ENCODE results near the gene HSPA5. TPM values are rescaled to one million over a fixed set of nuclear protein-coding genes. Genes with fewer than 3 reads are reported as not detected.

The HSPA5 gene
- total and polyA plus RNA-seq, 4 donors: 108 to 342 (median 237) TPM

DNA sequence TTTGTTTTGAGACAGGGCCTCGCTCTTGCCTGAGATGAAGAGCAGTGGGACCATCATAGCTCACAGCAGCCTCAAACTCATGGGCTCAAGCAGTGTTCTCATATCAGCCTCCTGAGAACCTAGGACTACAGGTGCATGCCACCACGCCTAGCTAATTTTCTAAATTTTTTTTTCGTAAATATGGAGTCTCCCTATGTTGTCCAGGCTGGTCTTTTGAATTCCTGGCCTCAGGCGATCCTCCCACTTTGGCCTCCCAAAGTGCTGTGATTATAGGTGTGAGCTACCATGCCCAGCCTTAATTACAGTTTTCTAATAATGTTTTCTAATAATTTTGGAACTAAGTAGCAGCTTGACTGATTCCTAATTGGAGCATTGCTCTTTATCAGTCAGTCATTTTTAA is 35.6 kb upstream of the HSPA5 start:
- DNase-seq (ENCODE audit: low spot score): no peak
- 98% methylated on average over 4 of the region's 4 CpGs for WGBS
- Histone ChIP-seq H3K9me3 (ENCODE audit: control insufficient read depth in 4 of 4, low read length in 3 of 4) (no peaks in the 10 kb centered on the region), H3K27ac (ENCODE audit: low read depth in 1 of 2, low read length in 2 of 2) (no peak overlapping the region), H3K36me3 (ENCODE audit: control insufficient read depth in 4 of 4, insufficient read depth in 3 of 4, low read depth in 1 of 4, low read length in 3 of 4) (no peaks in the 10 kb centered on the region), H3K9ac (ENCODE audit: low read depth in 1 of 2, low read length in 2 of 2) (no peak overlapping the region), H3K27me3 (ENCODE audit: control insufficient read depth in 4 of 4, insufficient read depth in 4 of 4, low read length in 3 of 4) (no peaks in the 10 kb centered on the region), H3K4me3 (ENCODE audit: low read depth in 1 of 3, low read length in 3 of 3) (no peak overlapping the region), H3K4me1 (ENCODE audit: control insufficient read depth in 4 of 4, insufficient read depth in 4 of 4, low read length in 3 of 4) (peaks cover 1 to 18% (median 9%) of the 10 kb centered on the region in 4 donors)
- TF ChIP-seq GABPA (IDR thresholded peaks at IDR 0.05 in 1 of 2, conservative IDR thresholded peaks at IDR 0.05 in 1 of 2): no peak
- TF ChIP-seq, protein P1, sequence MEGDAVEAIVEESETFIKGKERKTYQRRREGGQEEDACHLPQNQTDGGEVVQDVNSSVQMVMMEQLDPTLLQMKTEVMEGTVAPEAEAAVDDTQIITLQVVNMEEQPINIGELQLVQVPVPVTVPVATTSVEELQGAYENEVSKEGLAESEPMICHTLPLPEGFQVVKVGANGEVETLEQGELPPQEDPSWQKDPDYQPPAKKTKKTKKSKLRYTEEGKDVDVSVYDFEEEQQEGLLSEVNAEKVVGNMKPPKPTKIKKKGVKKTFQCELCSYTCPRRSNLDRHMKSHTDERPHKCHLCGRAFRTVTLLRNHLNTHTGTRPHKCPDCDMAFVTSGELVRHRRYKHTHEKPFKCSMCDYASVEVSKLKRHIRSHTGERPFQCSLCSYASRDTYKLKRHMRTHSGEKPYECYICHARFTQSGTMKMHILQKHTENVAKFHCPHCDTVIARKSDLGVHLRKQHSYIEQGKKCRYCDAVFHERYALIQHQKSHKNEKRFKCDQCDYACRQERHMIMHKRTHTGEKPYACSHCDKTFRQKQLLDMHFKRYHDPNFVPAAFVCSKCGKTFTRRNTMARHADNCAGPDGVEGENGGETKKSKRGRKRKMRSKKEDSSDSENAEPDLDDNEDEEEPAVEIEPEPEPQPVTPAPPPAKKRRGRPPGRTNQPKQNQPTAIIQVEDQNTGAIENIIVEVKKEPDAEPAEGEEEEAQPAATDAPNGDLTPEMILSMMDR (IDR thresholded peaks at IDR 0.05; ENCODE audit: low read depth, low read length, missing input control): no peak
- TF ChIP-seq EGR1 (IDR thresholded peaks at IDR 0.05; ENCODE audit: low read depth in 2 of 2): no peak
- TF ChIP-seq RXRA (IDR thresholded peaks at IDR 0.05): no peak
- TF ChIP-seq, protein P2, sequence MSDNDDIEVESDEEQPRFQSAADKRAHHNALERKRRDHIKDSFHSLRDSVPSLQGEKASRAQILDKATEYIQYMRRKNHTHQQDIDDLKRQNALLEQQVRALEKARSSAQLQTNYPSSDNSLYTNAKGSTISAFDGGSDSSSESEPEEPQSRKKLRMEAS (IDR thresholded peaks at IDR 0.05): no peak
- TF ChIP-seq SP1 (IDR thresholded peaks at IDR 0.05): no peak
- TF ChIP-seq RAD21 (IDR thresholded peaks at IDR 0.05): no peak
- TF ChIP-seq HNF4G (IDR thresholded peaks at IDR 0.05): no peak
- TF ChIP-seq JUND (IDR thresholded peaks at IDR 0.05): no peak
- TF ChIP-seq, protein P3, sequence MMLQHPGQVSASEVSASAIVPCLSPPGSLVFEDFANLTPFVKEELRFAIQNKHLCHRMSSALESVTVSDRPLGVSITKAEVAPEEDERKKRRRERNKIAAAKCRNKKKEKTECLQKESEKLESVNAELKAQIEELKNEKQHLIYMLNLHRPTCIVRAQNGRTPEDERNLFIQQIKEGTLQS (IDR thresholded peaks at IDR 0.05): no peak
- no peak for TF ChIP-seq TAF1 (conservative IDR thresholded peaks at IDR 0.05)
- TF ChIP-seq FOXA2 (IDR thresholded peaks at IDR 0.05): no peak
- no peak for TF ChIP-seq YY1 (IDR thresholded peaks at IDR 0.05)

DNA sequence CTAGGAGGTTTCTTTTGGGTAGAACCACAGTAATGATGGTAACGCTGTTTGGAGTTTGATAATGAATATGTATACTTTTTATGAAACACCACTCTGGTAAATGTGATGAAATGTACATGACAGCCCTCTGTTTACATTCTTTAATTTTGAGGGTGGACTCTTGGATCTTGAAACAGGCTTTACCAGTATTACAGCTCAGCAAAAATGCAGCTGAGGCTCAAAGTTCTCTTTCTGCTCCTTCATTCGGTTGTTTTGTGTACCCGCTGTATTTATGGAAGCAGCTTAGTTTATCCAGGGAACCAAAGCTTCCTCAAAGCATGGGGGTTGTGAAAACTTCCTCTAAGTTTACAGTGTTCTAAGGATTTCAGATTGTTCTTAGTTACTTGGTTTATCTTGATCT is 31.6 kb upstream of the HSPA5 start:
- peak overlapping the region; percentile 3 to 23 for H3K27ac ChIP-seq (ENCODE audit: low read depth in 1 of 2, low read length in 2 of 2)

More for the DNA sequence above, 31.6 kb upstream of the HSPA5 start:
- no peak for DNase-seq (ENCODE audit: low spot score)
- H3K4me1 ChIP-seq (ENCODE audit: control insufficient read depth in 4 of 4, insufficient read depth in 4 of 4, low read length in 3 of 4): peaks cover 1 to 18% (median 9%) of the 10 kb centered on the region in 4 donors
- TF ChIP-seq, protein P4, sequence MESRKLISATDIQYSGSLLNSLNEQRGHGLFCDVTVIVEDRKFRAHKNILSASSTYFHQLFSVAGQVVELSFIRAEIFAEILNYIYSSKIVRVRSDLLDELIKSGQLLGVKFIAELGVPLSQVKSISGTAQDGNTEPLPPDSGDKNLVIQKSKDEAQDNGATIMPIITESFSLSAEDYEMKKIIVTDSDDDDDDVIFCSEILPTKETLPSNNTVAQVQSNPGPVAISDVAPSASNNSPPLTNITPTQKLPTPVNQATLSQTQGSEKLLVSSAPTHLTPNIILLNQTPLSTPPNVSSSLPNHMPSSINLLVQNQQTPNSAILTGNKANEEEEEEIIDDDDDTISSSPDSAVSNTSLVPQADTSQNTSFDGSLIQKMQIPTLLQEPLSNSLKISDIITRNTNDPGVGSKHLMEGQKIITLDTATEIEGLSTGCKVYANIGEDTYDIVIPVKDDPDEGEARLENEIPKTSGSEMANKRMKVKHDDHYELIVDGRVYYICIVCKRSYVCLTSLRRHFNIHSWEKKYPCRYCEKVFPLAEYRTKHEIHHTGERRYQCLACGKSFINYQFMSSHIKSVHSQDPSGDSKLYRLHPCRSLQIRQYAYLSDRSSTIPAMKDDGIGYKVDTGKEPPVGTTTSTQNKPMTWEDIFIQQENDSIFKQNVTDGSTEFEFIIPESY (IDR thresholded peaks at IDR 0.05): no peak
- no peak for TF ChIP-seq EGR1 (IDR thresholded peaks at IDR 0.05; ENCODE audit: low read depth in 2 of 2)
- TF ChIP-seq, protein P5, sequence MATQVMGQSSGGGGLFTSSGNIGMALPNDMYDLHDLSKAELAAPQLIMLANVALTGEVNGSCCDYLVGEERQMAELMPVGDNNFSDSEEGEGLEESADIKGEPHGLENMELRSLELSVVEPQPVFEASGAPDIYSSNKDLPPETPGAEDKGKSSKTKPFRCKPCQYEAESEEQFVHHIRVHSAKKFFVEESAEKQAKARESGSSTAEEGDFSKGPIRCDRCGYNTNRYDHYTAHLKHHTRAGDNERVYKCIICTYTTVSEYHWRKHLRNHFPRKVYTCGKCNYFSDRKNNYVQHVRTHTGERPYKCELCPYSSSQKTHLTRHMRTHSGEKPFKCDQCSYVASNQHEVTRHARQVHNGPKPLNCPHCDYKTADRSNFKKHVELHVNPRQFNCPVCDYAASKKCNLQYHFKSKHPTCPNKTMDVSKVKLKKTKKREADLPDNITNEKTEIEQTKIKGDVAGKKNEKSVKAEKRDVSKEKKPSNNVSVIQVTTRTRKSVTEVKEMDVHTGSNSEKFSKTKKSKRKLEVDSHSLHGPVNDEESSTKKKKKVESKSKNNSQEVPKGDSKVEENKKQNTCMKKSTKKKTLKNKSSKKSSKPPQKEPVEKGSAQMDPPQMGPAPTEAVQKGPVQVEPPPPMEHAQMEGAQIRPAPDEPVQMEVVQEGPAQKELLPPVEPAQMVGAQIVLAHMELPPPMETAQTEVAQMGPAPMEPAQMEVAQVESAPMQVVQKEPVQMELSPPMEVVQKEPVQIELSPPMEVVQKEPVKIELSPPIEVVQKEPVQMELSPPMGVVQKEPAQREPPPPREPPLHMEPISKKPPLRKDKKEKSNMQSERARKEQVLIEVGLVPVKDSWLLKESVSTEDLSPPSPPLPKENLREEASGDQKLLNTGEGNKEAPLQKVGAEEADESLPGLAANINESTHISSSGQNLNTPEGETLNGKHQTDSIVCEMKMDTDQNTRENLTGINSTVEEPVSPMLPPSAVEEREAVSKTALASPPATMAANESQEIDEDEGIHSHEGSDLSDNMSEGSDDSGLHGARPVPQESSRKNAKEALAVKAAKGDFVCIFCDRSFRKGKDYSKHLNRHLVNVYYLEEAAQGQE (IDR thresholded peaks at IDR 0.05): no peak
- peak; percentile 40 to 45 for TF ChIP-seq RXRA (IDR thresholded peaks at IDR 0.05)
- TF ChIP-seq NR2F2 (IDR thresholded peaks at IDR 0.05): no peak
- TF ChIP-seq FOXA2 (IDR thresholded peaks at IDR 0.05): peak; percentile 48
- TF ChIP-seq, protein P2 (IDR thresholded peaks at IDR 0.05): no peak
- peak; percentile 89 for TF ChIP-seq HNF4A (conservative IDR thresholded peaks at IDR 0.05)
- no peak for TF ChIP-seq RAD21 (IDR thresholded peaks at IDR 0.05)
- TF ChIP-seq, protein P3 (IDR thresholded peaks at IDR 0.05): no peak
- TF ChIP-seq YY1 (IDR thresholded peaks at IDR 0.05): no peak
- no peak for TF ChIP-seq GABPA (IDR thresholded peaks at IDR 0.05 in 1 of 2, conservative IDR thresholded peaks at IDR 0.05 in 1 of 2)
- TF ChIP-seq, protein P1 (IDR thresholded peaks at IDR 0.05; ENCODE audit: low read depth, low read length, missing input control): no peak
- no peak for TF ChIP-seq FOXA1 (IDR thresholded peaks at IDR 0.05)
- no peak for TF ChIP-seq TAF1 (conservative IDR thresholded peaks at IDR 0.05)
- peak; percentile 75 for TF ChIP-seq HNF4G (IDR thresholded peaks at IDR 0.05)
- peak in 1 of 2 donors; percentile 28 for TF ChIP-seq JUND (IDR thresholded peaks at IDR 0.05)
- peak; percentile 73 for TF ChIP-seq SP1 (IDR thresholded peaks at IDR 0.05)
- WGBS: 20% methylated on average over 3 of the region's 3 CpGs
- H3K36me3 ChIP-seq (ENCODE audit: control insufficient read depth in 4 of 4, insufficient read depth in 3 of 4, low read depth in 1 of 4, low read length in 3 of 4): no peaks in the 10 kb centered on the region
- H3K9me3 ChIP-seq (ENCODE audit: control insufficient read depth in 4 of 4, low read length in 3 of 4): no peaks in the 10 kb centered on the region
- H3K4me3 ChIP-seq (ENCODE audit: low read depth in 1 of 3, low read length in 3 of 3): no peak overlapping the region
- H3K9ac ChIP-seq (ENCODE audit: low read depth in 1 of 2, low read length in 2 of 2): no peak overlapping the region
- H3K27me3 ChIP-seq (ENCODE audit: control insufficient read depth in 4 of 4, insufficient read depth in 4 of 4, low read length in 3 of 4): no peaks in the 10 kb centered on the region
